ENCODE results near the gene MYO19.
"Not testable (repeated sequence)": the region's sequence is repeated elsewhere in the genome, so short reads cannot be mapped to it uniquely, and the experiment has no call there.

The MYO19 gene

GRCh38 chr17:36459601-36460000 is 75.1 kb downstream of the MYO19 start:
- DNase-seq = no peak

GRCh38 chr17:36459045-36459444 is 75.6 kb downstream of the MYO19 start:
- DNase-seq = no peak

- not testable (repeated sequence) for DNase-seq
Observed at GRCh38 chr17:36457701-36458100, 77.0 kb downstream of the MYO19 start.

GRCh38 chr17:36452888-36453287 is 81.8 kb downstream of the MYO19 start:
- not testable (repeated sequence) for DNase-seq

DNA sequence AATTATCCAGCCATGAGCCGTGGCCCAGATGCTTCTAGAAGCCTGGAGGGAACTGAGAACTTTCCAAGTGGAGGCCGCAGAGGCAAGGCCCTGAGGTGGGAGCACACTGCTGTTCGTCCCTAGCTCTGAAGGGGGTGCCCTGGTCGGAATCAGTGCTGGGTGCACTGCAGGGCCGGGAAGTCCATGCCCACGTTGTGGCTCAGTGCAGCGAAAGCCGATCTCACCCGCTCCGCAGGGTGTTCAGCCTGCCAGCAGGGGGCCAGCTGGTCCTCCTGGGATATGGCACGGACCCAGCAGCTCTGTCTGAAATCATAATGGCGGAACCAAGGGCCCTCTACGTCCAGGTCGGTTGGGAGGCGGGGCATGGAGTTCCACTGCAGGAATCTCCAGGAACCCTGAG is 84.7 kb downstream of the MYO19 start:
- not testable (repeated sequence) for DNase-seq
